T-helper 1 cell treated with Interleukin-12 subunit alpha and Interleukin-12 subunit beta and Interleukin-4 antibody, amounts not matched to agents 30 μg/mL and 1 μg/mL, for 36 hours (primary cell): Measurements from ENCODE around the gene SDHAF1.
A peak's percentile ranks its signal among the peaks of the same experiment; 100 is the strongest.
"Not testable (repeated sequence)": the region's sequence is repeated elsewhere in the genome, so short reads cannot be mapped to it uniquely, and the experiment has no call there.

ENCODE experiments used
- H3K27ac Mint-ChIP-seq: one replicate; pipeline ENCODE4 v1.8.0; 2021; ENCODE audit warnings: mild to moderate bottlenecking, mixed read lengths
- H3K27me3 Mint-ChIP-seq: one replicate; pipeline ENCODE4 v1.8.0; 2021; ENCODE audit warnings: low read depth, mixed read lengths
- H3K36me3 Mint-ChIP-seq: one replicate; pipeline ENCODE4 v1.8.0; 2021; ENCODE audit warnings: low read depth, mixed read lengths
- H3K4me1 Mint-ChIP-seq: one replicate; pipeline ENCODE4 v1.8.0; 2021; ENCODE audit warnings: low read depth, mixed read lengths
- H3K4me3 Mint-ChIP-seq: one replicate; pipeline ENCODE4 v1.8.0; 2021; ENCODE audit warnings: mild to moderate bottlenecking, moderate library complexity, mixed read lengths
- H3K9me3 Mint-ChIP-seq: one replicate; pipeline ENCODE4 v1.8.0; 2021; ENCODE audit warnings: mixed read lengths

SDHAF1 gene

GRCh38 chr19:36025541-36025940 is 30.6 kb downstream of the SDHAF1 start:
- no peaks in the 10 kb centered on the region for H3K4me1 Mint-ChIP-seq
- peaks cover 6% of the 10 kb centered on the region for H3K36me3 Mint-ChIP-seq
- no peak overlapping the region for H3K27ac Mint-ChIP-seq
- H3K9me3 Mint-ChIP-seq: no peaks in the 10 kb centered on the region
- H3K27me3 Mint-ChIP-seq: no peaks in the 10 kb centered on the region
- H3K4me3 Mint-ChIP-seq: no peak overlapping the region

- Mint-ChIP-seq H3K4me1 (no peaks in the 10 kb centered on the region), H3K4me3 (no peak overlapping the region), H3K9me3 (no peaks in the 10 kb centered on the region), H3K36me3 (peaks cover 6% of the 10 kb centered on the region), H3K27me3 (no peaks in the 10 kb centered on the region), H3K27ac (no peak overlapping the region)
Measured at GRCh38 chr19:36026091-36026876, 31.3 kb downstream of the SDHAF1 start.

DNA sequence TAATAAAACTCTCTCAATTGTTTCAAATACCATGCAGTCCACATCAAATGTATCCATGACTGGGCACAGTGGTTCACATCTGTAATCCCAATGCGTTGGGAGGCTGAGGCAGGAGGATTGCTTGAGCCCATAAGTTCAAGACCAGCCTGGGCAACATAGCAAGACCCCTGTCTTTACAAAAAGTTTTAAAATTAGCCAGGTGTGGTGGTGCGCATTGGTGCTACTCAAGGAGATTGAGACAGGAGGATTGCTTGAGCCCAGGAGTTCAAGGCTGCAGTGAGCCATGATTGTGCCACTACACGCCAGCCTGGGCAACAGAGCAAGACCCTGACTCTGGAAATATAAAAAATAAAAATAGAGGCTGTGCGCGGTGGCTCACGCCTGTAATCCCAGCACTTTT is 32.7 kb downstream of the SDHAF1 start:
- Mint-ChIP-seq H3K27ac (no peak overlapping the region), H3K4me1 (no peaks in the 10 kb centered on the region), H3K27me3 (no peaks in the 10 kb centered on the region), H3K4me3 (no peak overlapping the region), H3K9me3 (no peaks in the 10 kb centered on the region), H3K36me3 (peaks cover 6% of the 10 kb centered on the region)

DNA sequence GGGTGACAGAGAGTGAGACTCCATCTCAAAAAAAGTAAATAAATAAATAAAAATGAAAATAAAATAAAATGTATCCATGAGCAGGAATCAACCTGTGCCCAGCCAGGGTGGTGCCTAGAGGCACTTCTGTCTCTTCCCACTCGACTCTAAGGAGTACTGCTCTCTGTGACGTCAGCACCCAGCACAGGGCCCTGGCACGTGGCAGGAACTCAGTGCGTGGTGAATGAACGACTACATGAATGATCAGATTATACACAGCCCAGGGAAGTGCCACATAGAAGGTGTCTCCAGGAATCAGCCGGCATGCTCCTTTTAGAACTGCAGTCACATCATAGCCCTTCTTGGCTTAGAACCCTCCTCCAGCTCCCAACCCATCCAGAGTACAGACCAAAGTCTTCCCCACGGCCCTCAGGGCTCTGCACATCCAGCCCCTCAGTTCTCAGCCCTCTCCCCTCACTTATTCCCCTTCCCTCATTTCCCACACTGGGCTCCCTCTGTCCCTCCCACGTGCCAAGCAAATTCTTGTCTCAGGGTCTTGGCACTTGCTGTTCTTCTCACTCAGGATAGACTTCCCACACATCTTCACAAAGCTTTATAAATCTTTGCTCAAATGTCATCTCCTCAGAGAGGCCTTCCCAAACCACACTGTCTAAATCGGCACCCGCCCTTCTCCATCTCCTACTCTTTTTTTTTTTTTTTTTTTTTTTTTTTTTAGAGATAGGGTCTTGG is 33.5 kb downstream of the SDHAF1 start:
- Mint-ChIP-seq H3K9me3 (no peaks in the 10 kb centered on the region), H3K4me1 (no peaks in the 10 kb centered on the region), H3K36me3 (peaks cover 3% of the 10 kb centered on the region), H3K4me3 (no peak overlapping the region), H3K27me3 (no peaks in the 10 kb centered on the region), H3K27ac (no peak overlapping the region)

GRCh38 chr19:36030264-36031148 is 35.5 kb downstream of the SDHAF1 start:
- H3K36me3 Mint-ChIP-seq: peaks cover 10% of the 10 kb centered on the region
- H3K4me1 Mint-ChIP-seq: peaks cover 9% of the 10 kb centered on the region
- H3K27me3 Mint-ChIP-seq: no peaks in the 10 kb centered on the region
- H3K4me3 Mint-ChIP-seq: no peak overlapping the region
- no peak overlapping the region for H3K27ac Mint-ChIP-seq
- H3K9me3 Mint-ChIP-seq: no peaks in the 10 kb centered on the region

DNA sequence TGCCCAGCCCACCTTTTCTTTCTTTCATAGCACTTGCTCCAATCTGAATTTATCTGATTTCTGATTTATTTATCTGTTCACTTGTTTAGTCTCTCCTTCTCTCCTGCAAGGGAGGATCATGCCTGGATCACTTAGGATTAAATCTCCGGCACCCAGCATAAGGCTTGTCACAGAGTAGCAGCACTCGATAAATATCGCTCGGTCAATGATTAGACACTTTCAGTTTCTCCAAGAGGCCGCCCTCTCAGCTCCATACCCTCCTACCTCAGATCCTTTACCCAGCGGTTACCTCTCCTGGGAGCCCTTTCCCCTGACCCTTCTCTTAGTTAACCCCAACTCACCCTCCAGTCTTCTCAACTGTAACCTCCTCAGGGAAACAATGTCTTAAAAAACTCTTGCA is 36.3 kb downstream of the SDHAF1 start:
- no peak overlapping the region for H3K27ac Mint-ChIP-seq
- peaks cover 13% of the 10 kb centered on the region for H3K36me3 Mint-ChIP-seq
- H3K4me3 Mint-ChIP-seq: no peak overlapping the region
- peaks cover 14% of the 10 kb centered on the region for H3K4me1 Mint-ChIP-seq
- H3K9me3 Mint-ChIP-seq: no peaks in the 10 kb centered on the region
- no peaks in the 10 kb centered on the region for H3K27me3 Mint-ChIP-seq

- H3K27me3 Mint-ChIP-seq: no peaks in the 10 kb centered on the region
- H3K4me3 Mint-ChIP-seq: peak within 1 kb of the TSS; percentile 65
- H3K27ac Mint-ChIP-seq: no peak within 1 kb of the TSS
- H3K36me3 Mint-ChIP-seq: peaks cover 16% of the 10 kb centered on the region
- no peaks in the 10 kb centered on the region for H3K9me3 Mint-ChIP-seq
- peaks cover 20% of the 10 kb centered on the region for H3K4me1 Mint-ChIP-seq
Measured at GRCh38 chr19:36032251-36033104, 37.5 kb downstream of the SDHAF1 start, which contains the start of gene CLIP3. TSS of gene CLIP3 (minus strand) at chr19:36032873. CDS start at chr19:36032357, 516 bp downstream.

GRCh38 chr19:36040495-36040894 is 45.5 kb downstream of the SDHAF1 start:
- no peak overlapping the region for H3K4me3 Mint-ChIP-seq
- H3K27me3 Mint-ChIP-seq: no peaks in the 10 kb centered on the region
- H3K9me3 Mint-ChIP-seq: no peaks in the 10 kb centered on the region
- no peak overlapping the region for H3K27ac Mint-ChIP-seq
- H3K36me3 Mint-ChIP-seq: peaks cover 6% of the 10 kb centered on the region
- peaks cover 12% of the 10 kb centered on the region for H3K4me1 Mint-ChIP-seq

DNA sequence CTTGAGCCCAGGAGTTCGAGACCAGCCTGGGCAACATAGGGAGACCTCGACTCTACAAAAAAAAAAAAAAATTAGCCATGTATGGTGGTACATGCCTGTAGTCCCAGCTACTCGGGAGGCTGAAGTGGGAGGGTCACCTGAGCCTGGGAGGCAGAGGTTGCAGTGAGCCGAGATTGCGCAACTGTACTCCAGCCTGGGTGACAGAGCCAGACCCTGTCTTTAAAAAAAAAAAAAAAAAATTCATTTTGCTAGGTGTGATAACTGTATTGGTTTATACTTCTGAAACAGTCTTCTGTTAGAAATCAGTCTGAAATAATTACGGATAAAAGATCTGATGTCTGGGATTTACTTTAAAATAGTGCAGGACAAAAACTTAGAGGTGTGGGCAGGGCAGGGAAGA is 46.1 kb downstream of the SDHAF1 start:
- not testable (repeated sequence) for H3K4me1 Mint-ChIP-seq, H3K27ac Mint-ChIP-seq, H3K36me3 Mint-ChIP-seq, H3K4me3 Mint-ChIP-seq, H3K9me3 Mint-ChIP-seq, H3K27me3 Mint-ChIP-seq

DNA sequence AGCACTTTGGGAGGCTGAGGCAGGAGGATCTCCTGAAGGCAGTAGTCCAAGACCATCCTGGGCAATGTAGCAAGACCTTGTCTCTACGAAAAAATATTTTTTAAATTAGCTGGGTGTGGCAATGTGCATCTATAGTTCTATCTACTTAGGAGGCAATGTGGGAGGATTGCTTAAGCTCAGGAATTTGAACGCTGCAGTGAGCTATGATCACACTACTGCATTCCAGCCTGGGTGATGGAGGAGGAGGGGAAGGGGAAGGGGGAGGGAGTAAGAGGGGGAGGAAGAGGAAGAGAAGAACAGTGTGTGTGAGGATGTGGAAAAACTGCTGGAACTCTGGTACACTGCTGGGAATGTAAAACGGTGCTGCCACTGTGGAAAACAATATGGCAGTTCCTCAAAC is 46.8 kb downstream of the SDHAF1 start:
- H3K4me3 Mint-ChIP-seq: no peak overlapping the region
- no peaks in the 10 kb centered on the region for H3K27me3 Mint-ChIP-seq
- H3K4me1 Mint-ChIP-seq: peaks cover 6% of the 10 kb centered on the region
- peaks cover 5% of the 10 kb centered on the region for H3K36me3 Mint-ChIP-seq
- no peaks in the 10 kb centered on the region for H3K9me3 Mint-ChIP-seq
- no peak overlapping the region for H3K27ac Mint-ChIP-seq

GRCh38 chr19:36043952-36044351 is 49.0 kb downstream of the SDHAF1 start:
- H3K4me3 Mint-ChIP-seq: no peak overlapping the region
- no peaks in the 10 kb centered on the region for H3K4me1 Mint-ChIP-seq
- no peaks in the 10 kb centered on the region for H3K27me3 Mint-ChIP-seq
- H3K27ac Mint-ChIP-seq: no peak overlapping the region
- H3K9me3 Mint-ChIP-seq: no peaks in the 10 kb centered on the region
- peaks cover 2% of the 10 kb centered on the region for H3K36me3 Mint-ChIP-seq
